GM19351 (cell line): ENCODE data around the gene DNAJC15.

ENCODE experiments used
- ATAC-seq: cut with Tn5 transposase; IDR thresholded peaks from one replicate; pipeline ENCODE4 v1.9.1; 2021; ENCODE audit warnings: mild to moderate bottlenecking, moderate library complexity; ENCODE audit not compliant: unreplicated experiment

DNAJC15 gene

DNA sequence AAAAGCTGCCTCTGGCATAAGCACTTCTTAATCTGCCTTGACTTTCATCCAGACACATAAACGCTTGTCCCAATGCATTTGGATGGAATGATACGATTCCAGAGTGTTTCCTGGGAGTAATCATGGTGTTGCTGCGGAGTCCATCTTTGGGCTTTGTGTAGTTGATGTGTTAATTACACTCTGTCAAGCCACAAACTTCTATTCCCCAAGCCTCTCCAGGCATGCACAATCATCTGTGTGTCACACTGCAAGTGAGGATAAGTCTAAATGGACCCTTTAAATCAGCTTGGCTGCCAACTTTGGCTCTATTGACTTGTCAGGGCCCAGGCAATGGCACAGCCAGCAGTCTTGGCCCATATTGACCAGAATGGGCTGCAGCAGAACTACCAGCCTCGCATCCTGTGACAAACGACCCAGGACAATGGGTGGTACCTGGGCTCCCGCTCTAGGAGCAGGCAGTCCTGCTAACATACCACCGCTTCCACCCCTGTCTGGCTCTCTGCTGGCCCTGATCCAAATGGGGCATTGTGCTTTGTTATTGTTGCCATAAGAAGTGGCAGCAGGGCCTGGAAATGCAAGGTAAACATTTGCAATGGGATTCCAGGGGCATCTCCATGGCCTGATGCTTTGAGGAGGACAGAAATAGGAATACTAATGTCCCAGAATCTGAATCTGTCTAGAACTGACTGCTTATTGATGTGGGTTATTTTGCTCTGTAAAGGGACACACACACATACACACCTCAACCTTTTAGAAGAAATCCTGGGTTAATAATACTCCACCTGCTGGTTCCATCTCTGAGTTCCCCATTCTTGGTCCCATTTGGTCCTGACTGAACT, 127.2 kb downstream of the DNAJC15 start:
- ATAC-seq = no peak

DNA sequence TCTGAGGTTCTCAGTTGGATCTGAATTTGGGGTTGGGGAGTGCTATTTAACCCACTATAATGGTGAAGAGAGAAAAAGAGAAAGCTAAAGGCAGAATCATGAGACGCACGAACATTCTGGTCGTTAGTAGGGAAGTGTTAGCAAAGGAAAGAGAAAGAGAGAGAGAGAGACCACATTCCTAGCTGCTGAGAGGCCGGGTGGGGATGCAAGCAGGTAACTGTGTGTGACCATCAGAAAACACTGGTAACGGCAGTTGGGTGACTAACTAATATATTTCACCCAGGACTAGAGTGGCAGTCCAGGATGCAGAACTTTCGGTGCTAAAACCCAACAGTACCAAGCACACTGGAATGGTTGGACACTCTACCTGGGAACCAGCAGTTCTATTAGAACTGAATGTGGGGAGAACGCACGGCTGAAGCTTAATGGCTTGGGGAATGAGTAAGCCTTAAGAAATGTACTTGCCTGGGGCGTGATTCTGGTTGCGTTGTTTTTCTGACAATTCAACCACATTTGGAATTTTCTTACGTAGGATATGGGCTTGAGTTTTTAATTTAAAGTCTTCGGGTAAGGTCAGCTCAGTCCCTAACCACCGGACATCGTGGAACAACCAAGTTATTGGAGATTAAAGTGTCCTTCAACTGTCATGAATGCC, 130.2 kb downstream of the DNAJC15 start:
- ATAC-seq = no peak

GRCh38 chr13:43154156-43154651, 130.8 kb downstream of the DNAJC15 start:
- ATAC-seq = no peak

GRCh38 chr13:43154839-43155238, 131.5 kb downstream of the DNAJC15 start:
- ATAC-seq = no peak

GRCh38 chr13:43156916-43157315, 133.5 kb downstream of the DNAJC15 start:
- ATAC-seq = no peak

- ATAC-seq = no peak
Measured at GRCh38 chr13:43157796-43158195, 134.4 kb downstream of the DNAJC15 start.

DNA sequence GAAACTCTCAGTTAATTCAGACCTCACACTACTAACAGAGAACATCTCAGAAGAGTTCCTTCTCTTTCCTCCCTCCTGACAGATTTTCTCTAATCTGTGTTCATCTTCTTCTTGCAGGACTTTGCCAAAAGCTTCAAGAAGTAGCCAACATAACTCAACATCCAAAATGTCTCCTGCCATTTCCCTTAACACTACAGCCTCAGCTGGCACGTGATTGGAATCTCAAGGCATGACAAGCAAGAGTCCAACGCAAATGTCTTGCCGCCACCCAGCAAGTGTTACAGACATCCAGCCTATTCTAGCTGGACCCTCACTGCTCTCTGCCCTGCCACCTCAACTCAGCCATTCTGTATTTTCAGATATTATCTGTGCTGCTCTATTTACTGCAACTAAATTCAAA, 135.1 kb downstream of the DNAJC15 start:
- no peak for ATAC-seq

DNA sequence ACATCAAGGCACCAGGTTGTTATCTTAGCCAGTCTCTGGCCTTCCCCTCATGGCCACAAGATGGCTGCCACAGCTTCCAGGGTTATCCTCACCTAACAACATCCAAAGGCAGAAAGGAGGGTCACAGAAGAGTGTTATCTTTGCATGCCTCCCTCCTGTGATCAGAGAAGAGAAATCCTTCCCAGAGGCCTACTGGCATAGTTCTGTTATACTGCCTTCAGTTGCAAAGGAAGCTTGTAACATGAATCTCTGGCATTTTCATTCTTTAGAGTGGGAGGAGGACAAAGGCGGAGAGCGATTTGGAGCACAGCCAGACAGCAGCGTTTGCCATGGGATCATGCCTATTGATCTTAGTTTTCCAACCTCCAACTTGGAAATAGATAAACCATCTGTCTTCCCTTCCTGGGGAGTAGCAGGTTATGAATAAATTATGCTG, 135.7 kb downstream of the DNAJC15 start:
- no peak for ATAC-seq
